Glutamatergic neuron (in vitro differentiated cells): Measurements from ENCODE around the gene MYO9B. TPM values are rescaled to one million over a fixed set of nuclear protein-coding genes. Genes with fewer than 3 reads are reported as not detected.

Experiments
- DNase-seq: peaks from one replicate; pipeline ENCODE4 v3.0.0; 2022
- H3K27ac Mint-ChIP-seq: one replicate; pipeline ENCODE4 v1.8.0; 2020; ENCODE audit warnings: mild to moderate bottlenecking, mixed read lengths, inconsistent platforms; ENCODE audit not compliant: unreplicated experiment
- H3K27me3 Mint-ChIP-seq: one replicate; pipeline ENCODE4 v1.8.0; 2020; ENCODE audit warnings: mild to moderate bottlenecking, moderate library complexity, mixed read lengths, inconsistent platforms; ENCODE audit not compliant: unreplicated experiment
- H3K36me3 Mint-ChIP-seq: one replicate; pipeline ENCODE4 v1.8.0; 2020; ENCODE audit warnings: mild to moderate bottlenecking, mixed read lengths, inconsistent platforms; ENCODE audit not compliant: unreplicated experiment
- H3K4me1 Mint-ChIP-seq: one replicate; pipeline ENCODE4 v1.8.0; 2020; ENCODE audit warnings: mild to moderate bottlenecking, low read depth, mixed read lengths, inconsistent platforms; ENCODE audit not compliant: unreplicated experiment
- H3K4me3 Mint-ChIP-seq: one replicate; pipeline ENCODE4 v1.8.0; 2020; ENCODE audit warnings: mild to moderate bottlenecking, mixed read lengths, inconsistent platforms; ENCODE audit not compliant: unreplicated experiment
- H3K9me3 Mint-ChIP-seq: one replicate; pipeline ENCODE4 v1.8.0; 2020; ENCODE audit warnings: mild to moderate bottlenecking, moderate library complexity, mixed read lengths, inconsistent platforms; ENCODE audit not compliant: unreplicated experiment
- total RNA-seq: library from RNA; stranded (reverse); fragmentation: NEBNext Ultra II Directional; extraction: Animal tissue kit (Norgen Biotek cat#: 25700); gene quantifications from one replicate; pipeline ENCODE4 v1.2.1, GENCODE V29; 2021; ENCODE audit not compliant: unreplicated experiment
- TF ChIP-seq, protein P1 (sequence below): fragments of 200-600 bp; sonication (generic); IDR thresholded peaks from one replicate; pipeline ENCODE4 v1.5.0; 2021; ENCODE audit not compliant: partially characterized antibody, unreplicated experiment

MYO9B gene
- total RNA-seq, 1 donor from 2014 or later = 237 TPM

DNA sequence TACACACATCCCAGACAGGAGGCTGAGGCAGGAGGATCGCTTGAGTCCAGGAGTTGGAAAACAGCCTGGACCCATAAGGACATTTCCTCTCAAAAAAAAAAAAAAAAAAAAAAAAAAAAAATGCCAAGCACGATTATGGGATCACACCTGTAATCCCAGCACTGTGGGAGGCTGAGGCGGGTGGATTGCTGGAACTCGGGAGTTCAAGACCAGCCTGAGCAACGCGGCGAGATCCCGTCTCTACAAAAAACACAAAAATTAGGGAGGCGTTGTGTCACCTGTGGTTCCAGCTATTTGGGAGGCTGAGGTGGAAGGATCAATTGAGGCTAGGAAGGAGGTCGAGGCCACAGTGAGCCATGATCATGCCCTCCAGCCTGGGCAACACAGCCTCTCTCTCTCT lies 149.5 kb downstream of the MYO9B start:
- no peaks in the 10 kb centered on the region for H3K4me1 Mint-ChIP-seq
- TF ChIP-seq, protein P1, sequence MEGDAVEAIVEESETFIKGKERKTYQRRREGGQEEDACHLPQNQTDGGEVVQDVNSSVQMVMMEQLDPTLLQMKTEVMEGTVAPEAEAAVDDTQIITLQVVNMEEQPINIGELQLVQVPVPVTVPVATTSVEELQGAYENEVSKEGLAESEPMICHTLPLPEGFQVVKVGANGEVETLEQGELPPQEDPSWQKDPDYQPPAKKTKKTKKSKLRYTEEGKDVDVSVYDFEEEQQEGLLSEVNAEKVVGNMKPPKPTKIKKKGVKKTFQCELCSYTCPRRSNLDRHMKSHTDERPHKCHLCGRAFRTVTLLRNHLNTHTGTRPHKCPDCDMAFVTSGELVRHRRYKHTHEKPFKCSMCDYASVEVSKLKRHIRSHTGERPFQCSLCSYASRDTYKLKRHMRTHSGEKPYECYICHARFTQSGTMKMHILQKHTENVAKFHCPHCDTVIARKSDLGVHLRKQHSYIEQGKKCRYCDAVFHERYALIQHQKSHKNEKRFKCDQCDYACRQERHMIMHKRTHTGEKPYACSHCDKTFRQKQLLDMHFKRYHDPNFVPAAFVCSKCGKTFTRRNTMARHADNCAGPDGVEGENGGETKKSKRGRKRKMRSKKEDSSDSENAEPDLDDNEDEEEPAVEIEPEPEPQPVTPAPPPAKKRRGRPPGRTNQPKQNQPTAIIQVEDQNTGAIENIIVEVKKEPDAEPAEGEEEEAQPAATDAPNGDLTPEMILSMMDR = no peak

DNA sequence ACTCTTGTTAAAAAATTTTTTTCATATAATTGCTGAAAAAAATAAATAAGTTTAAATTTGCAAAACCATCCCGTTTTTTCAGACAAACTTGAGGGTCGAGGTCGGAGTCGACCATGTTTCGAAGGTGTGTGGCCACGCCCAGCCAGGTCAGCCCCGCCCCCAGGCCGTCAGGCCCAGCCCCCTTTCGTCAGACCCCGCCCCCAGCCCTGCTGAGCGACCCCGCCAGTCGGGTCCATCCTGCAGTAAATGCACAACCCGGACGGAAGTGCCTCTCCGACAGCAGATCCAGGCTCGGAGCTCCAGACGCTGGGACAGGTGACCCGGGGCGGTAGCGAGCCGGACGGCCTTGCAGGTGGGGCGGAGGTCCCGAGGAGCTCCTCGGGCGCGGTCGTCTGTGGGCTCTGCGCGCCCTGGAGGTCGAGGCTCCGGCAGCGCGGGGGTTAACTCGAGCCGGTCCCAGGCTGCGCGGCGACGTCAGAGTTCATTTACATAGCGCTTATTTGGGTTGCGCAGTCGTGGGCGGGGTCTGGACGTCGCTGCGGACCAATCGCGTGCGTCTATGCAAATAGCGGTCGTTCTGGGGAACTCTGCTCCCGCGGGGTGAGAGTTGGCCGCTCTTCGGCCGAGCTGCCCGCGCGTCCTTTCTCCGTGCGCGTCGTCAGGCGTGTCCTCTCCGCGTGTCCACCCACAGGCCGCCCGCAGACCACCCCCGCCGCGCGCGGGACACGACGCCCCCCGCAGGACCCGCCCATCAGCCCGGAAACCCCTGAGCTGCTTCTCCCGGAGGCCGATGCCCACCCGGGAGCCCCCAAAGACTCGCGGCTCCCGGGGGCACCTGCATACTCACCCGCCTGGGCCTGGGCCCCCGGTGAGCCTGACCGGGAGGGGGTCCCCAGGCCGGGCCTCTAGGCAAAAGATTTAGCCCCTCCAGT lies 150.7 kb downstream of the MYO9B start, which contains the start of gene OCEL1:
Gene OCEL1, plus strand, starts transcription at position 225 of the 932 bp plus-strand sequence. Its CDS starts 22 bp downstream, at position 247.
- Mint-ChIP-seq H3K27me3 (peaks cover 2% of the 10 kb centered on the region), H3K4me1 (no peaks in the 10 kb centered on the region), H3K36me3 (no peaks in the 10 kb centered on the region), H3K27ac (peak within 1 kb of the TSS; percentile 77), H3K9me3 (peaks cover 4% of the 10 kb centered on the region), H3K4me3 (peak within 1 kb of the TSS; percentile 90)
- peak; percentile 97 for DNase-seq
- TF ChIP-seq, protein P1 = no peak

More for the DNA sequence above, 149.5 kb downstream of the MYO9B start:
- H3K4me3 Mint-ChIP-seq = no peak overlapping the region
- DNase-seq = no peak
- peaks cover 2% of the 10 kb centered on the region for H3K27me3 Mint-ChIP-seq
- peaks cover 4% of the 10 kb centered on the region for H3K9me3 Mint-ChIP-seq
- H3K27ac Mint-ChIP-seq = no peak overlapping the region
- H3K36me3 Mint-ChIP-seq = no peaks in the 10 kb centered on the region

DNA sequence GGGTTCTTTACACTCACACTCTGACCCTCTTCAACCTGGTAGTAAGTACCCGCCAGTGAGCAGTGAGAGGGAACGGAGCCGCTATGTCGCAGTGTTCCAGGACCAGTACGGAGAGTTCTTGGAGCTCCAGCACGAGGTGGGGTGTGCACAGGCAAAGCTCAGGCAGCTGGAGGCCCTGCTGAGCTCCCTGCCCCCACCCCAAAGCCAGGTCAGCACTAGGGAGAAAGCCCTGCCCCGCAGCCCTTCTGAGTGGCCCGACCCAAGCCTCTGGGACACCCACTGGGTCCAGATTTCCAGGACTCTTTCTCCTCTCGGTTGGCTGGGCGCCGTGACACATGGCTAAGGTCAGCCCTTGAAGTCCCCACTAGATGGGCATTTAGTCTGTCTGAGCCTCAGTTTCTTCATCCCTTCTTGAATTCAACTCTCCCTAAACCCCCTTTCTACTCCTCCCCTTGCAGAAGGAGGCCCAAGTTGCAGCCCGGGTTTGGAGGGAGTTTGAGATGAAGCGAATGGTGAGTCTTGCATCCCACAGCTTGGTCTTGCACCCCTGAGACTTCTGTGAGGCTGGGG lies 152.3 kb downstream of the MYO9B start:
- peaks cover 4% of the 10 kb centered on the region for H3K9me3 Mint-ChIP-seq
- DNase-seq = no peak
- H3K27ac Mint-ChIP-seq = no peak overlapping the region
- H3K36me3 Mint-ChIP-seq = no peaks in the 10 kb centered on the region
- H3K4me1 Mint-ChIP-seq = no peaks in the 10 kb centered on the region
- H3K4me3 Mint-ChIP-seq = no peak overlapping the region
- TF ChIP-seq, protein P1 = no peak
- H3K27me3 Mint-ChIP-seq = peaks cover 2% of the 10 kb centered on the region

DNA sequence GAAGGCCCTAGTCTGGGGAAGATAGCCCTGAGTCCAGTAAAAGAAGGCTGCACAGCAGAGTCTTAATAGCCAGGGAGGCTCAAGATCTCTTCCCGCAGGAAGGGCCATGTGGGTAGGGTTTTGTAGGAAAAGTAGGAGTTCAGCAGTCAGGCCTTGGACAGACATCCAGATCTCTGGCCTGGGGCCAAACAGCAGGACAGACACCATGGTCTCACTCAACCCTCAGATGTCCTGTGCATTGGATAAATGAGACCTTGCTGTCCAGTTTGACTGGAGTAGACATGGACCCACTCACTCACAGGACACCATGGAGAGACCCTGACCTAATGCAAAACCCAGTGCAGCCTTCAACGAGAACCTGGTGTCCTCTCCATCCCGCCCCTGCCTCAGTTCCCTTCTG lies 154.3 kb downstream of the MYO9B start:
- TF ChIP-seq, protein P1 = no peak
- H3K27me3 Mint-ChIP-seq = peaks cover 6% of the 10 kb centered on the region
- H3K9me3 Mint-ChIP-seq = peaks cover 9% of the 10 kb centered on the region
- H3K27ac Mint-ChIP-seq = no peak overlapping the region
- no peak overlapping the region for H3K4me3 Mint-ChIP-seq
- no peaks in the 10 kb centered on the region for H3K36me3 Mint-ChIP-seq
- DNase-seq = no peak
- peaks cover 2% of the 10 kb centered on the region for H3K4me1 Mint-ChIP-seq

DNA sequence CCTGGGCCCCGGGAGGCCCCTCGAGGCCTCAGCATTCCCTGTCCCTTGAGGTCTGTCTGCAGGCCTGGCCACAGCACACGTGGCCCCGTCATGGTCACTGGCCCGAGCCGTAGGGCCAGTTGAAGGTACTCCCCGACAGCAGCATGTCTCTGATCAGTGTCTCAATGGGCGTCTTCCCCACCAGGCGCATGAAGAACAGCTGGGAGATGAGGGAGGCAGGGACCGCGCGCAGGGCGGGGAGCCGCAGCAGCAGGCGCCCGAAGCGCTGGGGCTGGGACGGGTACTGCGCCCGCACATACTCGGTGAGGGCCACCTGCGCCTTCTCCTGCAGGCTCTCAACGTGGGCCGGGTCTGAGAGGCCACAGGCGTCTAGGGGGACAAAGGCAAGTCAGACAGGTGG lies 156.7 kb downstream of the MYO9B start:
- H3K4me3 Mint-ChIP-seq = no peak overlapping the region
- DNase-seq = no peak
- TF ChIP-seq, protein P1 = no peak
- no peaks in the 10 kb centered on the region for H3K36me3 Mint-ChIP-seq
- H3K27me3 Mint-ChIP-seq = peaks cover 3% of the 10 kb centered on the region
- no peak overlapping the region for H3K27ac Mint-ChIP-seq
- H3K9me3 Mint-ChIP-seq = peaks cover 6% of the 10 kb centered on the region
- H3K4me1 Mint-ChIP-seq = peaks cover 2% of the 10 kb centered on the region
